Stimulated activated CD4-positive, alpha-beta T cell treated with anti-CD3 and anti-CD28 coated beads, Interleukin-1b, Interleukin-23, amount 100 ng/mL, for 1 hour (primary cell): Measurements from ENCODE around the gene ZSWIM6.

ENCODE experiments used
- DNase-seq, 2 donors: peaks; one replicate each; pipeline ENCODE4 v3.0.0-alpha.2; 2020; ENCODE audit warnings: low read depth in 2 of 2

Gene ZSWIM6

GRCh38 chr5:61441742-61442141 is 109.7 kb downstream of the ZSWIM6 start:
- DNase-seq: no peak

DNA sequence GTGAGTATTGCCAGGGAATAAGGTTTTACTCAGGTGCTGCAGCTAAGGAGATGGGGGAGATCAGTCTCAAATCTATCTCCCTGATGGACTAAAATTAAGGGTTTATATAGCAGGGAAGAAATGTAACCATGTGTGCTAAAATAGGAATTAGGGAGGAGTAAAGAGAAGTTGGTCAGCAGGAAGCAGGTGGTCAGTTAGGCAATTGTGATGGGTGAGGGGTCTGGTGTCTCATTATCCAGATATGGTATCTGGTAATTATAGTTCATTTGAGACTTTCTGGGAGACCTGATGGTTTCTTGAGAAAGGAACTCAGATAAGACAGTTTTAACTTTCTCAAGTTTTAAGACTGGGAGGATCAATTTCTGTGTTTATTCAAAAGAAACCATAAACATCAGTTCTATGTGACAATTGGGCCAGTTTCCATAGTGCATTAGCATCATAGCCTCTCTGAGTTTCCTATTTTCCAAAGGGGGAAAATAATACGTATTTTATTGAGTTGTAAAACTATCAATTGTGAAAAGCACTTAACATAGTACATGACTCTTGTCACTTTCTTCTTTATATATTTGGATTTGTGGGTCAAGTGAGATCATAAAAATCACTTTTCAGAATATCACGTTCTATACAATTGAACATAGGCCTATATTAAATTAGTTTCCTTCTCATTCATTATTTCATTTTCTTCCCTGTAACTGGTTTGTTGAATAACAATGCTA is 115.9 kb downstream of the ZSWIM6 start:
- no peak for DNase-seq

DNA sequence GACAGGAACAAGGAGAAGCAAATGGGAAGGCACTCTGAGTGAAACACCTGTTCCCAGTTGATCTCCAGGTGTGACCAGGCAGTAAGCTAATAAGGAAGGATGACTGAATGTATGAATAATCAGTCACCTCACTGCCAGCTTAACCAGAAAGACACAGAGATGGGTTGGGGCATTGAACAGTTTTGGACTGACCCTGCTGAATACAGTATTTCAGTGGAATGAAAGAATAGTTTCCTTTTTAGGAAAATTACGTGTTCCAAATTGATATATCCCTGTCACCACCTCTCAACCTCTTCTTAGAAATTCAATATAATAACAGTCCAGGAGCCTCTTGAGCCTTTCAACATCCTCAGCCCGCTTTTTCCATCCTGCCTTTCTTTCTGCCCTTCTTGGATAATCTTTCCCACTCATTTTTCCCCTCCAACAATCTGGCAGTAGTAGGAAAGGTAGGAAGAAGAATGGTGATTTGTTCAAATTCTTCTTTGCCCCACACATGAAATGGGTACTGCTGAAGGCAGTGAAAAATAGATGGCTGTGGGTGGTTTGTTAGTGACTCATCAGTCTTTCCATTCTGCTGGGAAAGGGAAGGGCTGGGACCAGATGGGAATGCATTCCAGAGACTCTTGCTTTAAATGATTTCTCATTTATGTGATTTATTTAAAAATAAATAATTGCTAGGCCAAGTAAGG is 117.9 kb downstream of the ZSWIM6 start:
- no peak for DNase-seq

- no peak for DNase-seq
These were observed 118.6 kb downstream of the ZSWIM6 start for GRCh38 chr5:61450493-61451279.

DNA sequence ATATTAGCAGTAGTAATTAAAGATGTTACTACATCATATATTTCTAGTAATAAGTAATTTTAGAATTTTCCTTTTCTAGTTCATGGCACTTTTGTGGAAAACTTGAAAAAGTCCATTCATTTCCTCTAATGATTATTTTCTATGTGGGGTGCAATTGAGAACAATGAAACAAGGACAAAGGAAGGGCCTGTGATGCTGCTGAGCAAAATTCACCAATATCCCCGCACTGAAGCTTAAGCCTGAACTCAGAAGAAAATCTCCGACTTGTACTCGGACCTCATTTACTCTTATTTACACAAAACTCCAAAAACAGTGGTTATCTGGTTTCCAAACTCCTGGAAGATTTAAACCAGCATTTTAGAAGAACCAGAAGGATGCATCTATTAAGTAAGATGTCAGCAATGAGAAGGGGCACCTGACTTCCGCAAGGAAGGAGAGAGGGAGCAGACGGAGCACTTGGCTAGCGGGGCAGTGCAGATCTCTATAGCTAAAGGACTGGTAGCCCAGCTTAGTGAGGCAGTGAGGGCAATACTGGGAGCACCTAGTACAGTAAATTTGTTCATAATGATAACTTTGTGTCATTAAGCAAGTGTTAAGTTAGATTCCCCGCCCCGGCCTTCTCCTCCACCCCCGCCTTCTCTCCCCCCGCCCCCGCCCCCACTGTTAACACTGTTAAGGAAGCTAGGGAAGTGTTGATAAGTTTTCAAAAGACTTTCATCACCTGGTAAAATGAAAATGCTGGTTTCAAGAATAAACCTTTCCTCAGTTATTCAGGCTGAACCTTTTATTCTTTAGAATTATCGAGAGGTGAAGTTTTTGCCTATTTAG is 123.3 kb downstream of the ZSWIM6 start:
- DNase-seq: no peak

DNA sequence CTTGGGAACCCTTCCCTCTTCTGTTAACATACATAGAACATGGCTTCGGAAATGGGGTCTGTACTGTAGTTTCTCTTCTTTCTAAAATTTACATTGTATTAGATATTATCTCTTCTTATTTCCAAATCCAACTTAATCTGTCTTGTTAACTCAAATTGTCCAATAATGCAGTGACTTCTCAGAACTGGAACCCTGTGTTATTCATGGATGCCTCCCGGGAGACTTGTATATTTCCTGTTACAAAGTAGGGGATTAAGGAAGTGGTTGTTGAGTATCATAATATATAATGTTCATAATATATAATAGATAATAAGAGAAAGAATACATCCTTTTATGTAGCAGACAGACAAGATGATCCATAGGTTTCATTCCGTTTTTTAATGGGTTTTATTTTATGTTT is 128.4 kb downstream of the ZSWIM6 start:
- DNase-seq: no peak

DNA sequence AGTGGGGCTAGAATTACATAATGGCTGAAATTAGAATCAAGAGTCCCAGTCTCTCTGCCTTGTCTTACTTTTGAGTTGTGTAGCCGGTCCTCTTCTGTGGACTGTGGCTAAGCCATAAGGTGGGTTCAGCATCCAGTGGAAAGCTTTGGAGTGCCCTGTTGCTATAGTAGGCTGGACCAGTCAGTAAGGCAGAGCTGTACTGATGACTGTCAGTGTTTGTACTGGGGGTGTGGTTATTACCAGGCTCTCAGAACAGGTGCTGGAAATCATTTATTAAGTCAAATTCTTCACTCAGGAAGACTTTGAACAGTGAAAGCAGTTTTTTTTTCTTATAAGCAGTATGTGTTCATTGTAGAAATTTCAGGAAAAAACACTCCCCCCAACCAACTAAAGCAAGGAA is 129.4 kb downstream of the ZSWIM6 start:
- no peak for DNase-seq

DNA sequence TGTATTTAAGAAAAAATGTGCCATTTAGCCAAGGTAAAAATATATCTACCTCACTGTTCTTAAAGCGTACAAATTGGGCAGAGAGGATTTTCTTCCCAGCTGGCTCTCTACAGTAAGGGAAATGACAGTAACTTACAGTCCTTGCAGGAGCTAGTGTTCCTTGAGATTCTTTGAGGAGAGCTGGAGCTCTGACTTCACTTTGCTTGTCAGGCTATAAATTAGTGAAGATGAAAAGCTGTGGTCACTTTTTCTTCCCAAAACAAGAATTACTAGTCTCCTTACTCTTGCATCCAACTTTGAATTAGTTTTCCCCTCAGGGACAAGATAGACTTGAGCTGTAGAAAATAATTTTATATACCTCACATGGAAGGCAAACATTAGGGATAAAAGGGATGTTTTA is 129.9 kb downstream of the ZSWIM6 start:
- DNase-seq: no peak

DNA sequence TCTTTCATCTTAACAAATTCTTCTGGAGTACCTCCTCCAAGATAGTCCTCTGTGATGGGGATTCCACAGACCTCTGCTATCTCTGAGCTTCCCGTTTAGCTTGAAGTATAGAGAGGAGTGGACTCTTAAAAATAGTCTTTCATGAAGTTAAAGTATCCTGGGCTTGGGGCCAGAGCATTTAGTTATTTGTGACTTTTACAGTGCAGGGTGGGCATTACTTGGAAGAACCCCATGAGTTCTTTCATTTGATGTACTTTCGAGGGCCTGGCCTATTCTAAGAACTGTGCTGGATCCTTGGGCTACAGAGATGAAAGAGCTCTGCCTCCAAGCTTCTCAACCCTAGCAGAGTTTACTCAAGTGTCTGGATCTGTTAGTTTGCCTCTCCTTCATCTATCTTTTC is 131.5 kb downstream of the ZSWIM6 start:
- DNase-seq: no peak

- no peak for DNase-seq
These were observed 132.5 kb downstream of the ZSWIM6 start for GRCh38 chr5:61464512-61464911.

DNA sequence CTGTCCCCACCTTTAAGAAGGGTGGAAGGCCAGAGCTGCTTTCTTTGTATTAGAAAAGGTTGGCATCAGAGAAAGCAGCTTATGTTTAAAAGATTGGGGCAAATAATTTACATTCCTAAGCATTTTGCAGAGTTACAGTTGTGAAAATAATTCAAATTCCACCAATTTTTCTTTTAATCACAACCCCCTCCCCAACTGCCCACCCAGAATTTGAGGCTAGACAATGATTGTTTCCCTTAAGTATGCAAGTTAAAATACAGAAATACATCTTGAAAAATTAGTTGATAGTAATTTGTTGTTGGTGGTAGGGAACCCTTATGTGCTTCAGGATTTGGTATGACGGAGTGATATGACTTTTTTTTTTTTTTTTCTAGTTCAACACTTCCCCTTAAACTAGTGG is 133.0 kb downstream of the ZSWIM6 start:
- DNase-seq: no peak

DNA sequence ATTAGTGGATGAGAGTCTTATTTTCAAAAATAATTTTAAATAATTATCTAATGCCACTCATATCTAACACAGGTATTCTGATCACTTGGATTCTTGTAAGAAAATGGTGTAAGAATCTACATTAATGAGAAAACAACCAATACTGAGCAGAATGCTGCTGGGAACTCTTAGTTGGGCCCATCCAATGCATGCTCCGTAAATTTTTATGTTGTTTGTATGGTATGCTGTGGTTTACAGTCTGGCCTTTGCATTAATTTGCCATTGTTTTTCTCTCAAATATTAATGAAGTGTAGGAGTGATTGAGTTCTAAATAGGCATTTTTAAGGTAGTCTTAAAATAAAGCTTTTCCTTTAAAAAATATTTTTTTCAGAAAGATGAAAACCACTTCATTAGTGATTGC is 133.4 kb downstream of the ZSWIM6 start:
- no peak for DNase-seq

- DNase-seq: no peak
These were observed 134.0 kb downstream of the ZSWIM6 start for GRCh38 chr5:61466017-61466416.

DNA sequence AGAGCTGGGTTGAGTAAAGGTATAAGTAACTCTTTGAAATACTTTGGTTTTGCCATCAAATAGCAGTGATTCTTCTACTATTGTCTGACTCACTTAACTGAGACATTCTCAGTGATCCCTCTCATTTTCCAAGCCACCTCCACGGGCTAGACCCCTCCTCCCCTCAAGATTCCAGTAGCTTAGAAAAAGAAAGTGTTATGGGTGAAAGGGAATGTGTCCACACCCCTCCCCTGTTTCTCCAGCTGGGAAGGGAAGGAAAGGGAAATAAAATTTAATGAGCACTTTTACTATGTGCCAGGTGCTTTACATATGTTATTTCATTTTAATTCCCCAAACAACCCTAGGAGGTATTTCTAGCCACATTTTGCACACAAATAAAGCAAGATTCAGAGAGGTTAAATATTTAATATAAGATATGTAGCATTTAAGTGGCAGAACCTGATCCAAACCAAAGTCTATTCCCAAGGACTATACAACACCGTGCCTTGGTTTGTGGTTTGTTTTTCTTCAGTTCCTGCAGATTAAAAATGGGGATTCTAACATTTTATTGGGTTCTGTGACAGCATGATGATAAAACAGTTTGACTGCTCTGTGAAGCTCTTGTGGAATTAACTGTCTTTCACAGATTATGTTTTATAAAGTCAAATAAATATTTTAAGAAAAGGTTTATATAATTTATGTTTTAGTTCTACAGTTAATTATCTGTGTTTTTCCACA is 135.9 kb downstream of the ZSWIM6 start:
- no peak for DNase-seq

- no peak for DNase-seq
These were observed 136.4 kb downstream of the ZSWIM6 start for GRCh38 chr5:61468483-61468865.

DNA sequence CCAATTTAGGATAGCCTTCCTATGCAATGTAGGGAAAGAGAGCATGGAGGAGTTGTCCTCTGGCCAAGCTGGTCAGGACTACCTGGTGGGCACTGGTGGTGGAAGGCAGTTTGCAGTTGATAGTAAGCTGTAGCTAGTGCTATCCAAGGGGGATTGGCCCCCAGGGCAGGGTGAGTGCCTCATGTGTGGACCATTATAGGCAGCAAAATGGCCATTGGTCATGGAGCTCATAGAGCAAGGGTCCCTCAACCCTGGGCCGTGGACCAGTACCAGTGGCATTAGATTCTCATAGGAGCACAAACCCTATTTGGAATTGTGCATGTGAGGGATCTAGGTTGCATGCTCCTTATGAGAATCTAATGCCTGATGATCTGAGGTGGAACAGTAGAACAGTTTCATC is 139.3 kb downstream of the ZSWIM6 start:
- no peak for DNase-seq

GRCh38 chr5:61472172-61472958 is 140.3 kb downstream of the ZSWIM6 start:
- DNase-seq: no peak

DNA sequence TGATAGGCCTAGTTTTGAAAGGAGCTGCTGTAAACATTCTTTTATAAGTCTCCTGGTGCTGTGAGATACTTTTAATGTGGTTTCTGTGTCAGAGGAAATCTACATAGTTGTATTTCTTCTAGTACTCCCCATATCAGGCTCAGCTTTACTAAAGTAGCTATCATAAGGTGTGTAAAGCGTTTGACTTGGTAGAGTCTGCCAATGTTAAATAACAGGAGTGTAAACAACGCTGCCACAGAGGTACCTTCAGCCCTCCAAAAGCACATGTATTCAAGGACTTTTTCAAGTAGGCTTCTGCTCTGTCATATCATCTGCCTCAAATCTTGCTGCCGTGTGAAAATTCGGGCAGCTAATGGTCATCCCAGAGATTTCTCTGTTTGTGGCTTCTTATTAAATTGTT is 142.7 kb downstream of the ZSWIM6 start:
- no peak for DNase-seq

- DNase-seq: no peak
These were observed 145.7 kb downstream of the ZSWIM6 start for GRCh38 chr5:61477788-61478187.

- DNase-seq: no peak
These were observed 148.0 kb downstream of the ZSWIM6 start for GRCh38 chr5:61479850-61480614.
